ENCODE data around the gene KRT82. TPM values are rescaled to one million over a fixed set of nuclear protein-coding genes. Genes with fewer than 3 reads are reported as not detected.

The KRT82 gene
- polyA plus RNA-seq, 1 of the 3 experiments (the other 2 are of a cell fraction): not detected

- no peaks in the 10 kb centered on the region for H3K9me3 ChIP-seq
- H3K36me3 ChIP-seq (replicated peaks in 1 of 2; ENCODE audit: control insufficient read depth in 1 of 2, insufficient read depth in 2 of 2, low read length in 1 of 2): no peaks in the 10 kb centered on the region
- no peaks in the 10 kb centered on the region for H3K79me2 ChIP-seq (ENCODE audit: insufficient read depth)
- H3F3A ChIP-seq (replicated peaks; ENCODE audit: insufficient read depth): no peaks in the 10 kb centered on the region
- H3K27ac ChIP-seq (ENCODE audit: low read depth in 2 of 2, low read length in 1 of 2): no peak overlapping the region
- H3K4me3 ChIP-seq (ENCODE audit: low read depth in 2 of 2, low read length in 1 of 2): no peak overlapping the region
- H3K27me3 ChIP-seq (ENCODE audit: insufficient read depth): peaks cover 52% of the 10 kb centered on the region; the same call in 1 of the 2 replicates
- TF ChIP-seq SMC3 (IDR thresholded peaks at IDR 0.05; ENCODE audit: low read depth, low read length) (no peak), IRF3 (IDR thresholded peaks at IDR 0.05; ENCODE audit: low read depth, low read length) (no peak), RAD21 (IDR thresholded peaks at IDR 0.05; ENCODE audit: low read length) (no peak), FOSL2 (IDR thresholded peaks at IDR 0.05; ENCODE audit: borderline replicate concordance, low read depth) (no peak), RCOR1 (IDR thresholded peaks at IDR 0.05; ENCODE audit: low read length) (no peak), TEAD4 (IDR thresholded peaks at IDR 0.05; ENCODE audit: borderline replicate concordance, insufficient read depth) (no peak), EP300 (IDR thresholded peaks at IDR 0.05; ENCODE audit: borderline replicate concordance in 1 of 2, low read depth in 1 of 2, low read length in 1 of 2) (no peak), ZBTB33 (IDR thresholded peaks at IDR 0.05; ENCODE audit: borderline replicate concordance, low read depth) (no peak), GABPA (IDR thresholded peaks at IDR 0.05; ENCODE audit: low read depth) (no peak), FOXM1 (IDR thresholded peaks at IDR 0.05; ENCODE audit: low read depth) (no peak)
- ChIA-PET POLR2A (no interaction called here), CTCF (interaction anchor here (0.6 to 1.4 kb wide), 5 partner anchors 12 to 554 kb away, joined by 3 read pairs; no protein-coding TSS in a partner anchor)
- no peaks in the 10 kb centered on the region for H4K20me1 ChIP-seq (ENCODE audit: insufficient read depth)
- 13% methylated on average over 1 of the region's 1 CpG for WGBS (ENCODE audit: low lambda C conversion rate)
- H3K4me1 ChIP-seq (ENCODE audit: control insufficient read depth in 1 of 2, insufficient read depth in 2 of 2, low read depth in 1 of 2, low read length in 1 of 2): no peaks in the 10 kb centered on the region
- no peak for DNase-seq
- no peaks in the 10 kb centered on the region for H3K9me2 ChIP-seq
- H2AFZ ChIP-seq (ENCODE audit: low read depth): no peak overlapping the region
- H3K9ac ChIP-seq: no peak overlapping the region
- H3K4me2 ChIP-seq: no peak overlapping the region
Observed at GRCh38 chr12:52427083-52427482, 20.9 kb upstream of the KRT82 start.

GRCh38 chr12:52426034-52426433 lies 19.9 kb upstream of the KRT82 start:
- CTCF ChIA-PET: no interaction called here
- Histone ChIP-seq H3K9me3 (no peaks in the 10 kb centered on the region), H3K4me1 (ENCODE audit: control insufficient read depth in 1 of 2, insufficient read depth in 2 of 2, low read depth in 1 of 2, low read length in 1 of 2) (no peaks in the 10 kb centered on the region), H2AFZ (ENCODE audit: low read depth) (no peak overlapping the region), H3F3A (replicated peaks; ENCODE audit: insufficient read depth) (no peaks in the 10 kb centered on the region), H3K4me2 (no peak overlapping the region), H4K20me1 (ENCODE audit: insufficient read depth) (no peaks in the 10 kb centered on the region), H3K79me2 (ENCODE audit: insufficient read depth) (no peaks in the 10 kb centered on the region), H3K4me3 (ENCODE audit: low read depth in 2 of 2, low read length in 1 of 2) (no peak overlapping the region), H3K27me3 (ENCODE audit: insufficient read depth) (peaks cover 49% of the 10 kb centered on the region; the same call in 1 of the 2 replicates), H3K9me2 (no peaks in the 10 kb centered on the region), H3K27ac (ENCODE audit: low read depth in 2 of 2, low read length in 1 of 2) (no peak overlapping the region), H3K9ac (no peak overlapping the region), H3K36me3 (replicated peaks in 1 of 2; ENCODE audit: control insufficient read depth in 1 of 2, insufficient read depth in 2 of 2, low read length in 1 of 2) (no peaks in the 10 kb centered on the region)
- TF ChIP-seq CHD2 (IDR thresholded peaks at IDR 0.05; ENCODE audit: low read length, partially characterized antibody): no peak
- no peak for TF ChIP-seq RFX5 (IDR thresholded peaks at IDR 0.05; ENCODE audit: low read length)
- no peak for TF ChIP-seq CTCF (IDR thresholded peaks at IDR 0.05)
- TF ChIP-seq POLR2AphosphoS5 (IDR thresholded peaks at IDR 0.05; ENCODE audit: low read depth, low read length): no peak
- no peak for TF ChIP-seq GABPA (IDR thresholded peaks at IDR 0.05; ENCODE audit: low read depth)
- no peak for TF ChIP-seq PBX3 (IDR thresholded peaks at IDR 0.05)
- no peak for TF ChIP-seq USF1 (IDR thresholded peaks at IDR 0.05; ENCODE audit: borderline replicate concordance, low read depth)
- no peak for TF ChIP-seq SMC3 (IDR thresholded peaks at IDR 0.05; ENCODE audit: low read depth, low read length)
- no peak for TF ChIP-seq EP300 (IDR thresholded peaks at IDR 0.05; ENCODE audit: borderline replicate concordance in 1 of 2, low read depth in 1 of 2, low read length in 1 of 2)
- TF ChIP-seq MAX (IDR thresholded peaks at IDR 0.05; ENCODE audit: low read depth): no peak
- no peak for TF ChIP-seq RAD21 (IDR thresholded peaks at IDR 0.05; ENCODE audit: low read length)
- DNase-seq: no peak
- POLR2A ChIA-PET: interaction anchor here (0.6 kb wide), 1 partner anchor 12 kb away, joined by 3 read pairs; no protein-coding TSS in a partner anchor
- WGBS (ENCODE audit: low lambda C conversion rate): 37% methylated on average over 2 of the region's 2 CpGs

All from SK-N-SH (cell line).